ENCODE results near the gene OTOF.
"Not testable (repeated sequence)": the region's sequence is repeated elsewhere in the genome, so short reads cannot be mapped to it uniquely, and the experiment has no call there.

The OTOF gene

GRCh38 chr2:26479789-26480565 lies 2.1 kb upstream of the OTOF start:
- no peak for DNase-seq

- DNase-seq = no peak
These were observed 1.3 kb upstream of the OTOF start for GRCh38 chr2:26479131-26479788.

DNA sequence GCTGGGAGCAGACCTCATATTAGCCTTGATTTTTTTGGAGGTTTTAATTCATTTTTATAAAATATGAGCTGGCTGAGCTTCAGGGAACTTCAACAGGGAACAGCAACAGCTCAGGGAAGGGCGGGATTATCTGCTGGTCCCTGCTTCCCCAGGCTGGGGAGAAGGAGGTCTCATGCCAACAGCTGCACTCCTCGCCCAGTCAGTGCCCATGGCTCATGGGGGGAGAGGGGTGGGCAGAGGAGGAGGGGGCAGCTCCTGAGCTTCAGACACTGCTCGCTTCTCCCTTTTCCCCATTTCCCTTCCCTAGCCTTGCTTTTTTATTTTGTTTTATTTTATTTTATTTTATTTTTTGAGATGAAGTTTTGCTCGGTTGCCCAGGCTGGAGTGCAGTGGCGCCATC lies 442 bp upstream of the OTOF start:
- DNase-seq = no peak

DNA sequence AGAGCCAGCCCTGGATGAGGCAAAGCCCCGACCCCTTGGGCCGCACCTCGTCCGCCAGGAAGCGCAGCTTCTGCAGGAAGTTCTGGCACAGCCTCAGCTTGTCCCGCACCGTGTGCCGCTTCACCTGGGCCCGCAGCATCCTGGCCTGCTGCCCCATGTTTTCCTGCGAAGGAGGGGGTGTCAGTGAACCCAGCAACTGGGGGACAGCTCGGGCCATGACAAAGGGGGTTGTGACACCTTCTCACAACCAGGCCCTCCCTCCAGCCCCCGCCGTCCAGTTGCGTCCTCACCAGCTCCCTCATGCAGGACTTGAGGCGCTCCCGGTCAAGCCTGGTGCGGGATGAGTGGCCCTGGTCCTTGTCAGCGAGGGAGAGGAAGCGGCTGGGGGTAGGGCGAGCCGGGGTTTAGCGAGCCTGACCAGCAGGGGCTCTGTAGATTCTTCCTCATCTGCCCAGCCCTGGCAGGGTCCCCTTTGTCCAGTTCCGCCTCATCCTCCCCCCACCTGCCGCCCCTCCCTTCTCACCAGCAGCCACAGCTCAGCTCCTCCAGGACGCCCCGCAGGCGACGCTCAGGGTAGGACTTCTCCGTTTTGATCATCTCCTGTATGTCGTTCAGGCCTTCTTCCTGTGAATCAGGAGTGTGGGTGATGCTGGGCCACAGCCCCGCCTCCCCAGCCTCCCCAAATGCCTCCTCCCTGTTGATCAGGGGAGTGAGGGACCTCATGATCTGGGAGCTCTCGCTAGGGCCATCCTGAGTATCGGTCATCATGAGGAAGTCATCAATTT lies 606 bp downstream of the OTOF start:
- peak; percentile 35 for DNase-seq

- DNase-seq = no peak
These were observed 2.0 kb downstream of the OTOF start for GRCh38 chr2:26475832-26476501.

DNA sequence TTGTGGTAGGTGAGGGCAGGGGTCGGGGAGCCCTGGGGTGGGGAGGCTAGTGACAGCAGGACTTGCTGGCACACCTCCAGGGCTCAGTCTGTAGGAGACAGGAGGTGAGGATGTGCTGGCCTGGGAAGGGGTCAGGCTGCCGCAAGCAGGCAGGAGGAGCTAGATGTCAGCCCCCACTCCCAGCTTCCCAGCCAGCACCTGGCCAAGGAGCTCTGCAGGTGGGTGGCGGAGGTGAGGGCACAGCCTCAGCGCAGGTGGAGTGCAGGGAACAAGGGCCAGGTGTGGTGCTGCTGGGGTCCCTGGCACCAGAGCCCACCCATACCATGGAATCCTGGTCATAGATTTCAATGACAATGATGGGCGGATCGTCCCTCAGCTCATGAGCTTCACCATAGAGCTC lies 2.9 kb downstream of the OTOF start:
- no peak for DNase-seq

DNA sequence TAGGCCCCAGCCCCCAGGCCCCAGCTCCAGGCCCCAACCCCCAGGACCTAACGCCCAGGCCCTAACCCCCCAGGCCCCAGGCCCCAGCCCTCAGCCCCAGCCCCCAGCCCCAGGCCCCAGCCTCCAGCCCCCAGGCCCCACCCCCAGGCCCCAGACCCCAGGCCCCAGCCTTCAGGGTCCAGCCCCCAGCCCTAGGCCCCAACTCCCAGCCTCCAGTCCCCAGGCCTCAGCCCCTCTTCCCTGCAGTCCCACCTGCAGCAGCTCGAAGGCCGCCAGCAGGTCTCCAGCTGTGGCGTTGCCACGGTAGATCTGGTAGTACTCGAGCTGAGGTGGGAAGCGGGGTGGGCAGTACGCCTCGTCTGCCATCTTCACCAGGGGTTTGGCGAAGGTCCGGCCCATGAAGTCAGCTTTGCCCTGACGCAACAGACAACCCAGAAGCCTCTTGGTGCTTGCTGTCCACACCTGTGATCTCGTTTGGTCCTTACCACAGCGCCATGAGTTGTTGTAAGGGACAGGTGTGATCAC lies 3.6 kb downstream of the OTOF start:
- no peak for DNase-seq

GRCh38 chr2:26473796-26474195 lies 4.1 kb downstream of the OTOF start:
- no peak for DNase-seq

DNA sequence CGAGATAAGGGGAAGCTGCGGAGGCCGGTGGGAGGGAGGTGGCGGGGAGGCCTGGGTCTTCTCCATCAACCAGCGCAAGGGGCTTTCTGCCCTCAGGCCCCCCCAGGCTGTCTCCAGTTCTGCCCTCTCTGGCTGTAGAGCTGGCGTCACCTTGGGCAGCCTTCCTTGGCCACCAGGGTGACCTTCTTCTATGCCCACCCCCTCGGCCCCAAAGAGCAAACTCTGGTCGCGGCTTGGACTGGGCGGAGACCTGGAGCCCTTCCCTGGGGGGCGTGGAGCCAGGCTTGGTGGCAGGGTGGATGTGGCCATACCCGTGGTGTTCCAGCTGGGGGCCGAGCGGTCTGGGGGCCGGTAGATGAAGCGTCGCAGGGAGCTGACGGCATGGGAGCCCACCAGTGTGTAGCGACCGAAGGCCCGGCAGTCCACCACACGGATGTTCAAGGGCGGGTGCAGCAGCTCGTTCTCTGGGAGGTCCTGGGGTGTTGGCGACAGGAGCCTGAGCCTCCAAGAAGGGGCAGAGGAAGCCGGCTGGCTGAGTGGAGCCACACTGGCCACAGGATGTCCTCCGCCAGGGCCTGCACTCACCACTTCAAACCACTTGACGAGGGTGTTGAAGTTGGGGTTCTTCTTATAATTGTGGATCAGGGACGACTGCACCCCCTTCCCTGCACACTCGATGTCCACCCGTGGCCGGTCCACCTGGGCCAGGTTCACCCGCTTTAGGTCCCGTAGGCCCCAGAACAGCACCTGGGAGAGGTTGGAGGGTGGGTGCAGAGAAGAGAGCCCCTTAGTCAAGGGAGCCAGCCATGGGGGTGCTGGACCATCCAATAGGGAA lies 4.9 kb downstream of the OTOF start:
- DNase-seq = no peak

- no peak for DNase-seq
These were observed 5.9 kb downstream of the OTOF start for GRCh38 chr2:26471766-26472706.

- no peak for DNase-seq
These were observed 6.6 kb downstream of the OTOF start for GRCh38 chr2:26471289-26471688.

- DNase-seq = no peak
These were observed 7.2 kb downstream of the OTOF start for GRCh38 chr2:26470601-26471260.

- no peak for DNase-seq
These were observed 8.0 kb downstream of the OTOF start for GRCh38 chr2:26469955-26470354.

DNA sequence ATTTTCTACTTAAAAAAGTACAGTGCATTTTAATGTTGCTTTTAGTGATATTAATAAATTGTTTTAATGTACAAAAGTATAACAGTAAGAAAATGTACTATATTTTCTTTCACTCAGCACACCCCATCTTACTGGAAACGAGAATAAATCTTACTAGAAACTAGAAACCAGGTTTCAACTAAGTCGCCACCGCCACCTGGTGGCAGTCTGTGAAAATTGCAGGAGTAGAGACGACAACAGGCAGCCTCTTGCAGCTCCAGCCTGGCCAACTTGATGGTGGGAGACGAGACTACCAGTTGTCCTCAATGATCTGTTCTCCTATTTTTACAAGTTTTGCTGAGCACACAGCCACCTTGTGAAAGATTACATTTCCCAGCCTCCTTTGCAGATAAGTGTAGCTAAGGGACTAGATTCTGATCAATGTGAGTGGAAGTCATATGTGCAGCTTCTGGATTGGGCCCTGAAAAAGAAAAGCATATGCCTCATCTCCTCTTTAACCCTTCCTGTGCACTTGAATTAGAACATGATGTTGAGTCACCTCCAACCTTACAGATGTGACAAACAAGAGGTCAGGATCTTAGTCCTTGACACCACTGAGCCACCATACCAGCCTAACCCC lies 8.7 kb downstream of the OTOF start:
- DNase-seq = peak; percentile 79

DNA sequence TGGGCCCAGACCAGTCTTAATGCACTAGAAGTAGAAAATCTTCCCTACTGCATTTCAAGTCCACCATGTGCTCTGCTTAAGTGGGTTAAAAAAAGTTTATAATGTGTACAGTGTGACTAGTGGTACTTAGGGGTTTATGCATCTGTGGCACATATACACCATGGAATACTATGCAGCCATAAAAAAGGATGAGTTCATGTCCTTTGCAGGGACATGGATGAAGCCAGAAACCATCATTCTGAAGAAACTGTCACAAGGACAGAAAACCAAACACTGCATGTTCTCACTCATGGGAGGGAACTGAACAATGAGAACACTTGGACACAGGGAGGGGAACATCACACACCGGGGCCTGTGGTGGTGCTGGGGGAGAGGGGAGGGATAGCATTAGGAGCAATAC lies 9.4 kb downstream of the OTOF start:
- DNase-seq = not testable (repeated sequence)

DNA sequence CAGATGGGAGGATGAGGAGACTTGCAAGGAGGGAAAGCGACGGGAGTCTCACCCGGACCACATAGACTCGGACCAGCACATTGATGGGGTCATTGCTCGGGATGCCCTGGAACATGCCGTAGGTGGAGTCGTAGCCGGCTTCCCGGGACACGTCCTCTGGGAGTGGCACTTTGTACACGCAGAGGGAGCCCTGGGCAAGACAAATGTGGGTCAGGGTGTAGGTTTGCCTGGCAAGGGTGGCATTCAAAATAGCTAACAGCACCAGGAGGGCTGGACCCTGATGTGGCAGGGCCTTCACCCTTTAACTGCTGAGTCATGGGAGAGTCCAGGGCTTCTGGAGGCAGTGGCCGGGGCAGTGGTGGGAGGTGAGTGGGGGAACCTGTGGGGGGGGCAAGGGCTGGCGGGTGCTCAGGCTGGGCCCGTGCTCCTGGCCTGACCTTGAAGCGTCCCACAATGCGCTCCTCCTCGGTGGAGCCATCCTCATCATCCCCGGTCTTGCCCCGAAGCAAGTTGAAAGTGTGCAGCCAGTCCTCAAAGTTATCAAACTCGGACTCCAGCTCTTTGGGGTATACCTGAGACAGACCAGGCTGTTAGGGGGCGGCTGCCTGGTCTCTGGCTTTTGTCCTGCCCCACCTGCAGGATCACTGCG lies 11.1 kb downstream of the OTOF start:
- no peak for DNase-seq

DNA sequence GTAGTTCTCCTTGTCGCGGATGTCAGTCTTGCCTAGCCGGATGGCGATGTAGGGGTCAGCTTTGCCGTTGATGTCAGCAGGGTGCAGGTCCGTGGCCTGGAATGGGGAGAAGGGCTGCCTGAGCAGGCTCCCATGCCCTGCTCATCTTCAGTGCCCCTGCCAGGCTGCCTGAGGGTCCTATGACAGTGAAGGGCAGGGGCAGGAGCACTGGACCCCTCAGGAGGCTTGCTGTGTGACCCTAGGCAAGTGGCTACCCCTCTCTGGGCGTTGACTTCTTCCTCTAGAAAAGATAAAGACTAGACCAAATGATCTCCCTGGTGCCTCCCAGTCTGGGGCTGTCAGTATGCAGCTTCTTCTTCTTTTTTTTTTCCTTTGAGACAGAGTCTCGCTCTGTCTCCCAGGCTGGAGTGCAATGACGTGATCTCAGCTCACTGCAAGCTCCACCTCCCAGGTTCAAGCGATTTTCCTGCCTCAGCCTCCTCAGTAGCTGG lies 11.9 kb downstream of the OTOF start:
- no peak for DNase-seq

GRCh38 chr2:26465266-26465925 lies 12.5 kb downstream of the OTOF start:
- DNase-seq = no peak

All from activated CD4-positive, alpha-beta T cell treated with anti-CD3 and anti-CD28 coated beads, Interleukin-2, amount 50 U/mL, for 16 hours (primary cell).